ENCODE data around the gene LCE5A. TPM values are rescaled to one million over a fixed set of nuclear protein-coding genes. Genes with fewer than 3 reads are reported as not detected.
"Not testable (repeated sequence)": the region's sequence is repeated elsewhere in the genome, so short reads cannot be mapped to it uniquely, and the experiment has no call there.

The LCE5A gene
- total RNA-seq, 2 donors from 2014 or later: not detected

DNA sequence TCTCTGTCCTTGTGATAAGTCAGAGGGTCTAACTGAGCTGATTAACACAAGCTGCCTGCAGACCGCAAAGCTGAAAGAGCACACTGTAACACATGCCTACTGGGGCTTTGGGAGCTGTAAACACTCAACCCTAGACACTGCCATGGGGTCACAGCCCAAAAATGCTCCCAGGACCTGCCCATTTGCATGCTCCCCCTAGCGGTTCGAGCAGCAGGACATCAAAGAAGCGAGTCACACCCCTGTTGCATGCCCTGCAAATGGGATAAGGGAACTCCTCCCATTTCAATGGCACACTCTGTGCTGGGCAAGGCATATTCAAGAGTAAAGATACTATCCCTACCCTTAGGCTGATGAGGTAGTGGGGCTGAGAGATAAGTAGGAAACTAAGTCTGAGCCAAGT lies 33.2 kb downstream of the LCE5A start:
- WGBS: 36% methylated on average over 4 of the region's 4 CpGs
- no peak for DNase-seq (ENCODE audit: low spot score)
- intact Hi-C loops (cut with DNase I): no loop called here
- Histone ChIP-seq H3K36me3 (no peaks in the 10 kb centered on the region), H3K4me3 (no peak overlapping the region), H3K9me3 (no peaks in the 10 kb centered on the region), H3K4me1 (replicated peaks) (no peaks in the 10 kb centered on the region), H3K27ac (no peak overlapping the region), H3K27me3 (replicated peaks; ENCODE audit: insufficient read depth) (no peaks in the 10 kb centered on the region)
- TF ChIP-seq POLR2A (IDR thresholded peaks at IDR 0.05) (no peak), POLR2AphosphoS5 (IDR thresholded peaks at IDR 0.05) (no peak)
- TF ChIP-seq, protein P1, sequence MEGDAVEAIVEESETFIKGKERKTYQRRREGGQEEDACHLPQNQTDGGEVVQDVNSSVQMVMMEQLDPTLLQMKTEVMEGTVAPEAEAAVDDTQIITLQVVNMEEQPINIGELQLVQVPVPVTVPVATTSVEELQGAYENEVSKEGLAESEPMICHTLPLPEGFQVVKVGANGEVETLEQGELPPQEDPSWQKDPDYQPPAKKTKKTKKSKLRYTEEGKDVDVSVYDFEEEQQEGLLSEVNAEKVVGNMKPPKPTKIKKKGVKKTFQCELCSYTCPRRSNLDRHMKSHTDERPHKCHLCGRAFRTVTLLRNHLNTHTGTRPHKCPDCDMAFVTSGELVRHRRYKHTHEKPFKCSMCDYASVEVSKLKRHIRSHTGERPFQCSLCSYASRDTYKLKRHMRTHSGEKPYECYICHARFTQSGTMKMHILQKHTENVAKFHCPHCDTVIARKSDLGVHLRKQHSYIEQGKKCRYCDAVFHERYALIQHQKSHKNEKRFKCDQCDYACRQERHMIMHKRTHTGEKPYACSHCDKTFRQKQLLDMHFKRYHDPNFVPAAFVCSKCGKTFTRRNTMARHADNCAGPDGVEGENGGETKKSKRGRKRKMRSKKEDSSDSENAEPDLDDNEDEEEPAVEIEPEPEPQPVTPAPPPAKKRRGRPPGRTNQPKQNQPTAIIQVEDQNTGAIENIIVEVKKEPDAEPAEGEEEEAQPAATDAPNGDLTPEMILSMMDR (IDR thresholded peaks at IDR 0.05): no peak

DNA sequence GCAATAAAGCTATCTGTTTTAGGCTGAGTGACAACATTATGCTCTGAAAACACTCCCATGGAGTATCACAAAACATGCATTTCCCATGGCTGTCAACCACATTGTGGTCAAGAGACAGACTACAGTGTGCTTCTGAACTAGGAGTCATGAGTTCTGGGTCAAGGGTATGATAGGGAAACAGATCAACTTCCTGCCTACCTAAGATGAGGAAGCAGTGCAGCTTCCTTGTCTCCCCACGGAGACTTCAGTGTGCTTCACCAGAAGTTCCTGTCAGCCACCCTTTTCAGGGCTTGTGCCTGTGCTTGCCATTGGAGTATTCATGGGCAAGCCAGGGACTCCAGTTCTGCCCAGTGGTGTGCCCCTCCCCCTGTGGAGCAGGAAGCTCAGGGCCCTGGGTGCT lies 36.1 kb downstream of the LCE5A start:
- Histone ChIP-seq H3K36me3 (no peaks in the 10 kb centered on the region), H3K4me3 (no peak overlapping the region), H3K27ac (no peak overlapping the region), H3K27me3 (replicated peaks; ENCODE audit: insufficient read depth) (no peaks in the 10 kb centered on the region), H3K4me1 (replicated peaks) (no peaks in the 10 kb centered on the region), H3K9me3 (no peaks in the 10 kb centered on the region)
- no peak for DNase-seq (ENCODE audit: low spot score)
- no peak for TF ChIP-seq POLR2A (IDR thresholded peaks at IDR 0.05)
- TF ChIP-seq, protein P1 (IDR thresholded peaks at IDR 0.05): no peak
- no peak for TF ChIP-seq POLR2AphosphoS5 (IDR thresholded peaks at IDR 0.05)
- 60% methylated on average over 1 of the region's 1 CpG for WGBS
- intact Hi-C loops (cut with DNase I): no loop called here

- H3K27me3 ChIP-seq (replicated peaks; ENCODE audit: insufficient read depth); H3K4me3 ChIP-seq; DNase-seq (ENCODE audit: low spot score); H3K36me3 ChIP-seq; H3K27ac ChIP-seq; intact Hi-C loops (cut with DNase I); H3K4me1 ChIP-seq (replicated peaks); H3K9me3 ChIP-seq: not testable (repeated sequence)
- no CpG with 5 or more reads among the region's 1 CpG for WGBS
Measured at GRCh38 chr1:152548358-152548757, 37.8 kb downstream of the LCE5A start.

Other genes with a start within 250 kb of the LCE5A start
- gene FLG, start 185.6 kb upstream of the LCE5A start, total RNA-seq: 10 to 100 TPM in 1 of 2 donors, under 1 TPM in 1; 0.91 to 13.6 TPM
- gene FLG2, start 150.8 kb upstream of the LCE5A start, total RNA-seq: 1 to 10 TPM in 1 of 2 donors, under 1 TPM in 1; 0.36 to 5.6 TPM
- under 1 TPM in 1 of 2 donors, not detected in 1; 0.62 TPM for gene CRNN, start 96.5 kb upstream of the LCE5A start, total RNA-seq
- not detected for gene CRCT1, start 3.7 kb downstream of the LCE5A start, total RNA-seq
- not detected for gene LCE3E, start 56.0 kb downstream of the LCE5A start, total RNA-seq
- gene LCE3D, start 69.7 kb downstream of the LCE5A start, total RNA-seq: not detected
- gene LCE3C, start 89.4 kb downstream of the LCE5A start, total RNA-seq: not detected
- gene LCE3B, start 103.0 kb downstream of the LCE5A start, total RNA-seq: not detected
- not detected for gene LCE3A, start 112.3 kb downstream of the LCE5A start, total RNA-seq
- gene LCE2D, start 152.6 kb downstream of the LCE5A start, total RNA-seq: not detected
- gene LCE2C, start 164.5 kb downstream of the LCE5A start, total RNA-seq: 1 to 10 TPM in 1 of 2 donors, not detected in 1; 1.8 TPM
- gene LCE2B, start 175.3 kb downstream of the LCE5A start, total RNA-seq: 1 to 10 TPM in 1 of 2 donors, not detected in 1; 3.2 TPM
- gene LCE2A, start 187.5 kb downstream of the LCE5A start, total RNA-seq: not detected
- gene LCE4A, start 197.4 kb downstream of the LCE5A start, total RNA-seq: not detected
- under 1 TPM in 1 of 2 donors, not detected in 1; 0.57 TPM for gene KPRP, start 247.2 kb downstream of the LCE5A start, total RNA-seq